SK-N-SH treated with all-trans-retinoic acid at 6 μM for 48 hours (cell line): ENCODE results near the gene ZCCHC17.

Experiments
- ATAC-seq: fragments of 200-7000 bp; cut with Tn5 transposase; 3 replicates; pipeline ENCODE4 v1.9.1; 2020; ENCODE audit warnings: mild to moderate bottlenecking, moderate library complexity
- BACH2 ChIP-seq: fragments of 250-450 bp; sonication (Bioruptor Pico); IDR thresholded peaks from 2 replicates; pipeline ENCODE4 v1.9.0; 2021; ENCODE audit warnings: mild to moderate bottlenecking, borderline replicate concordance
- CREB5 ChIP-seq: fragments of 250-450 bp; sonication (Bioruptor Pico); IDR thresholded peaks from 2 replicates; pipeline ENCODE4 v1.5.1; 2020; ENCODE audit warnings: low read depth, mild to moderate bottlenecking, moderate library complexity
- CSDC2 ChIP-seq: fragments of 250-450 bp; sonication (Bioruptor Pico); IDR thresholded peaks from 2 replicates; pipeline ENCODE4 v1.5.0; 2020; ENCODE audit warnings: mild to moderate bottlenecking, moderate library complexity
- ESRRG ChIP-seq: fragments of 250-450 bp; sonication (Bioruptor Pico); IDR thresholded peaks from 2 replicates; pipeline ENCODE4 v1.6.1; 2021; ENCODE audit warnings: mild to moderate bottlenecking
- GLIS3 ChIP-seq: fragments of 250-450 bp; sonication (Bioruptor Pico); IDR thresholded peaks from 2 replicates; pipeline ENCODE4 v1.5.0; 2020; ENCODE audit warnings: mild to moderate bottlenecking, moderate library complexity
- ISL1 ChIP-seq: fragments of 250-450 bp; sonication (Bioruptor Pico); IDR thresholded peaks from 2 replicates; pipeline ENCODE4 v2.1.2; 2022; ENCODE audit warnings: mild to moderate bottlenecking, moderate library complexity
- OSR1 ChIP-seq: fragments of 250-450 bp; sonication (Bioruptor Pico); IDR thresholded peaks from 2 replicates; pipeline ENCODE4 v1.8.0; 2022; ENCODE audit warnings: moderate library complexity, mild to moderate bottlenecking, inconsistent platforms
- PATZ1 ChIP-seq: fragments of 250-450 bp; sonication (Bioruptor Pico); IDR thresholded peaks from 2 replicates; pipeline ENCODE4 v1.8.0; 2020; ENCODE audit warnings: mild to moderate bottlenecking, moderate library complexity, borderline replicate concordance
- POU6F1 ChIP-seq: fragments of 250-450 bp; sonication (Bioruptor Pico); IDR thresholded peaks from 2 replicates; pipeline ENCODE4 v1.8.0; 2021; ENCODE audit warnings: low read depth, mild to moderate bottlenecking, moderate library complexity, borderline replicate concordance
- PPARA ChIP-seq: fragments of 250-450 bp; sonication (Bioruptor Pico); IDR thresholded peaks from 2 replicates; pipeline ENCODE4 v1.5.0; 2020; ENCODE audit warnings: mild to moderate bottlenecking, borderline replicate concordance
- RARB ChIP-seq: fragments of 250-450 bp; sonication (Bioruptor Pico); IDR thresholded peaks from 2 replicates; pipeline ENCODE4 v1.8.0; 2021; ENCODE audit warnings: mild to moderate bottlenecking, moderate library complexity
- SNAI2 ChIP-seq: fragments of 250-450 bp; sonication (Bioruptor Pico); IDR thresholded peaks from 2 replicates; pipeline ENCODE4 v1.5.0; 2020; ENCODE audit warnings: mild to moderate bottlenecking, moderate library complexity
- TOX ChIP-seq: fragments of 250-450 bp; sonication (Bioruptor Pico); IDR thresholded peaks from 2 replicates; pipeline ENCODE4 v1.8.0; 2021; ENCODE audit warnings: mild to moderate bottlenecking, moderate library complexity, borderline replicate concordance
- TSHZ2 ChIP-seq: fragments of 250-450 bp; sonication (Bioruptor Pico); IDR thresholded peaks from 2 replicates; pipeline ENCODE4 v1.5.0; 2020; ENCODE audit warnings: mild to moderate bottlenecking, moderate library complexity
- ZC3H10 ChIP-seq: fragments of 250-450 bp; sonication (Bioruptor Pico); IDR thresholded peaks from 2 replicates; pipeline ENCODE4 v1.5.1; 2021; ENCODE audit warnings: mild to moderate bottlenecking, moderate library complexity
- ZFP30 ChIP-seq: fragments of 450-650 bp; formaldehyde crosslinking; IDR thresholded peaks from 2 replicates; pipeline ENCODE4 v1.5.0; 2022; ENCODE audit warnings: mild to moderate bottlenecking, moderate library complexity
- ZNF565 ChIP-seq: fragments of 450-650 bp; formaldehyde crosslinking; conservative IDR thresholded peaks from 2 replicates; pipeline ENCODE4 v1.5.0; 2020; ENCODE audit warnings: low read depth, mild to moderate bottlenecking, moderate library complexity
- ZNF70 ChIP-seq: fragments of 450-650 bp; formaldehyde crosslinking; IDR thresholded peaks from 2 replicates; pipeline ENCODE4 v1.5.0; 2020; ENCODE audit warnings: mild to moderate bottlenecking, moderate library complexity
- ZNF8 ChIP-seq: fragments of 450-650 bp; formaldehyde crosslinking; IDR thresholded peaks from 2 replicates; pipeline ENCODE4 v1.5.0; 2020; ENCODE audit warnings: mild to moderate bottlenecking, moderate library complexity
- TF ChIP-seq, protein P1 (sequence below): fragments of 250-450 bp; sonication (Bioruptor Pico); IDR thresholded peaks from 2 replicates; pipeline ENCODE4 v1.5.1; 2021; ENCODE audit warnings: mild to moderate bottlenecking, moderate library complexity

The ZCCHC17 gene

DNA sequence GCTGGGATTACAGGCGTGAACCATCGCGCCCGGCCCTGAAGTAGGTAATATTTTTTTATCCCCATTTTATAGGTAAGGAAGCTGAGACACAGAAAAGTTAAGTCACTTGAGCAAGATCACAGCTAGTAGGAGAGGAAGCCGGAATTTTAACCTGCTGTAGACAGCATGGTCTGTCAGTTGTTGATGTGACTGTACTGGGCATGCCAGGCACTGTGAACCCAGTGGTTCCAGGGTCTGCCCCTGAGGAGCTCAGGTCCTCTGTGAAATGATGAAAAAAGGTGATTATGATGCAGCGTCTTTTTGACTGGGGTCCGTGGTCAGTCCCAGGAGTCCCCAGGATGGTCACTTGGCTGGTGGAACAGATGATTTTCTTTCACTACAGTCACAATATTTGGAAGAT is 92.8 kb downstream of the ZCCHC17 start:
- ATAC-seq = no peak
- TF ChIP-seq PPARA (CRISPR knock-in tag) (no peak), ZFP30 (CRISPR knock-in tag) (no peak), POU6F1 (CRISPR knock-in tag) (no peak), ESRRG (CRISPR knock-in tag) (no peak), PATZ1 (CRISPR knock-in tag) (no peak), CSDC2 (CRISPR knock-in tag) (no peak), OSR1 (CRISPR knock-in tag) (no peak)
- TF ChIP-seq, protein P1, sequence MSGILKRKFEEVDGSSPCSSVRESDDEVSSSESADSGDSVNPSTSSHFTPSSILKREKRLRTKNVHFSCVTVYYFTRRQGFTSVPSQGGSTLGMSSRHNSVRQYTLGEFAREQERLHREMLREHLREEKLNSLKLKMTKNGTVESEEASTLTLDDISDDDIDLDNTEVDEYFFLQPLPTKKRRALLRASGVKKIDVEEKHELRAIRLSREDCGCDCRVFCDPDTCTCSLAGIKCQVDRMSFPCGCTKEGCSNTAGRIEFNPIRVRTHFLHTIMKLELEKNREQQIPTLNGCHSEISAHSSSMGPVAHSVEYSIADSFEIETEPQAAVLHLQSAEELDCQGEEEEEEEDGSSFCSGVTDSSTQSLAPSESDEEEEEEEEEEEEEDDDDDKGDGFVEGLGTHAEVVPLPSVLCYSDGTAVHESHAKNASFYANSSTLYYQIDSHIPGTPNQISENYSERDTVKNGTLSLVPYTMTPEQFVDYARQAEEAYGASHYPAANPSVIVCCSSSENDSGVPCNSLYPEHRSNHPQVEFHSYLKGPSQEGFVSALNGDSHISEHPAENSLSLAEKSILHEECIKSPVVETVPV = no peak

DNA sequence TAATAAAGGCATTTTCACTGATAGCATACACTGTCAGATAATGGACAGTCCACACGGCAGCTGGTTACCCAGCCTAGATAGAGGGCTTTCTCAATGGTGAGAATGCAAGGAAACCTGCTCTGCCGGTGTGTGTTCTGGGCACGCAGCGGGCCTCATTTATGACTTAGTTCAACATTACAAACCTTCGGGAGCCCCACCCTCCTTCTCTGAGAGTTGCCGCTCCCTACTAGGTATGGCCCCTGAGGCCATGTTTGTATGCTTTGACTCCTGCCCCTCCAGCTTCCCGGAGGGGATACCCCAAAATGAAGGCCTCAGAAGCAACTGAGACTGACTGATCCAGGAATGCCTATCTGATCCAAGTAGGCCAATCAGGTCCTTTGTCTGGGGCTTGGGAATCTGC is 93.2 kb downstream of the ZCCHC17 start:
- no peak for TF ChIP-seq BACH2 (CRISPR knock-in tag)
- TF ChIP-seq TOX (CRISPR knock-in tag) = no peak
- no peak for TF ChIP-seq ESRRG (CRISPR knock-in tag)
- no peak for TF ChIP-seq TSHZ2
- TF ChIP-seq SNAI2 (CRISPR knock-in tag) = no peak
- no peak for TF ChIP-seq PATZ1 (CRISPR knock-in tag)
- no peak for TF ChIP-seq PPARA (CRISPR knock-in tag)
- TF ChIP-seq ZFP30 (CRISPR knock-in tag) = no peak
- TF ChIP-seq, all 23 proteins: peak for 0
- ATAC-seq = no peak

GRCh38 chr1:31393463-31393862 is 96.6 kb downstream of the ZCCHC17 start:
- ATAC-seq = no peak
- TF ChIP-seq PATZ1 (CRISPR knock-in tag) = no peak
- no peak for TF ChIP-seq PPARA (CRISPR knock-in tag)
- no peak for TF ChIP-seq CREB5 (CRISPR knock-in tag)
- TF ChIP-seq ZC3H10 (CRISPR knock-in tag) = no peak
- no peak for TF ChIP-seq ZNF70 (CRISPR knock-in tag)
- no peak for TF ChIP-seq ESRRG (CRISPR knock-in tag)
- no peak for TF ChIP-seq BACH2 (CRISPR knock-in tag)
- no peak for TF ChIP-seq OSR1 (CRISPR knock-in tag)
- no peak for TF ChIP-seq ISL1 (CRISPR knock-in tag)
- TF ChIP-seq ZNF8 = no peak
- no peak for TF ChIP-seq ZFP30 (CRISPR knock-in tag)
- TF ChIP-seq TOX (CRISPR knock-in tag) = no peak
- no peak for TF ChIP-seq SNAI2 (CRISPR knock-in tag)
- TF ChIP-seq POU6F1 (CRISPR knock-in tag) = no peak
- TF ChIP-seq, protein P1 = no peak
- TF ChIP-seq GLIS3 (CRISPR knock-in tag) = no peak
- no peak for TF ChIP-seq ZNF565
- TF ChIP-seq RARB (CRISPR knock-in tag) = no peak
